ENCODE measurements around the gene CEP164. TPM values are rescaled to one million over a fixed set of nuclear protein-coding genes. Genes with fewer than 3 reads are reported as not detected.

CEP164 gene
- total and polyA plus RNA-seq, 2 of the 8 experiments (the other 6 are each of a cell fraction or from before 2014, with no cell fraction given): 8.4 to 20.8 TPM

- Histone ChIP-seq H3K9ac (replicated peaks in 1 of 4; ENCODE audit: extremely low read depth in 1 of 4, low read depth in 3 of 4, low read length in 3 of 4) (no peak overlapping the region), H3K14ac (ENCODE audit: insufficient read length) (no peak overlapping the region), H2BK120ac (replicated peaks; ENCODE audit: low read depth, low read length) (no peak overlapping the region), H2BK12ac (ENCODE audit: low read depth, low read length) (no peak overlapping the region), H2AK5ac (ENCODE audit: low read depth, low read length) (no peak overlapping the region), H4K5ac (ENCODE audit: insufficient read length, low read depth, low read length) (no peak overlapping the region), H3K4me3 (ENCODE audit: extremely low read depth in 1 of 4, insufficient read depth in 2 of 4, low read depth in 3 of 4, low read length in 4 of 4) (no peak overlapping the region), H4K91ac (replicated peaks; ENCODE audit: insufficient read length, low read length) (no peak overlapping the region), H3K18ac (ENCODE audit: extremely low read depth, low read length) (no peak overlapping the region), H3K27me3 (replicated peaks in 1 of 4; ENCODE audit: control insufficient read depth in 3 of 4, extremely low read depth in 1 of 4, insufficient read depth in 3 of 4, low read length in 3 of 4) (no peaks in the 10 kb centered on the region), H3K4me2 (ENCODE audit: insufficient read depth in 1 of 2, low read depth in 2 of 2, low read length in 2 of 2) (no peak overlapping the region), H2BK5ac (ENCODE audit: low read depth, low read length) (no peak overlapping the region), H3K56ac (replicated peaks; ENCODE audit: insufficient read length, low read depth, low read length) (no peak overlapping the region), H2BK15ac (ENCODE audit: low read length) (no peak overlapping the region), H2AFZ (ENCODE audit: low read length) (no peak overlapping the region), H4K20me1 (replicated peaks in 1 of 2; ENCODE audit: control insufficient read depth in 1 of 2, insufficient read depth in 2 of 2, low read length in 2 of 2) (no peaks in the 10 kb centered on the region), H3K27ac (ENCODE audit: low read depth, low read length) (no peak overlapping the region), H3K9me3 (ENCODE audit: insufficient read depth in 2 of 2, low read depth in 1 of 2, low read length in 1 of 2) (no peaks in the 10 kb centered on the region), H3K79me2 (ENCODE audit: control insufficient read depth in 1 of 2, insufficient read depth in 2 of 2, low read length in 2 of 2) (no peaks in the 10 kb centered on the region), H3K4me1 (replicated peaks in 1 of 4; ENCODE audit: control insufficient read depth in 3 of 4, insufficient read depth in 4 of 4, low read length in 3 of 4) (no peaks in the 10 kb centered on the region), H3K4ac (replicated peaks; ENCODE audit: insufficient read length, low read depth, low read length) (no peak overlapping the region), H4K8ac (ENCODE audit: extremely low read depth, insufficient read depth, low read length) (no peak overlapping the region), H2BK20ac (ENCODE audit: low read length) (no peak overlapping the region), H3K79me1 (ENCODE audit: low read depth, low read length) (no peaks in the 10 kb centered on the region), H3K23me2 (ENCODE audit: low read depth, low read length) (no peaks in the 10 kb centered on the region), H3K36me3 (ENCODE audit: control insufficient read depth in 2 of 4, insufficient read depth in 4 of 4, low read length in 3 of 4) (peaks cover 0 to 4% (median 0%) of the 10 kb centered on the region in 4 experiments; a peak in 1 of 8 replicates), H3K23ac (ENCODE audit: insufficient read length) (no peak overlapping the region)
- FAIRE-seq (no peak), DNase-seq (ENCODE audit: low read depth in 1 of 2, low spot score in 2 of 2) (no peak)
- ChIA-PET CTCF (ENCODE audit: partially characterized antibody) (interaction anchor here (0.8 to 0.9 kb wide), 2 partner anchors 157 to 611 kb away, joined by 3 to 4 read pairs; no protein-coding TSS in a partner anchor), POLR2A (ENCODE audit: partially characterized antibody) (interaction anchor here (0.6 kb wide), 2 partner anchors 108 to 472 kb away, joined by 3 to 4 read pairs; no protein-coding TSS in a partner anchor)
- TF ChIP-seq CBX5 (IDR thresholded peaks at IDR 0.05; ENCODE audit: low read depth, low read length) (no peak), CREB1 (IDR thresholded peaks at IDR 0.05) (no peak), SIN3A (conservative IDR thresholded peaks at IDR 0.05 in 1 of 2, IDR thresholded peaks at IDR 0.05 in 1 of 2; ENCODE audit: low read depth in 1 of 2, low read length in 2 of 2) (no peak), ATF3 (IDR thresholded peaks at IDR 0.05; ENCODE audit: insufficient read depth, low read depth, low read length) (no peak)
- WGBS, 2 experiments (ENCODE audit: extremely low coverage in 1 of 2, insufficient coverage in 1 of 2, insufficient read length in 1 of 2, insufficient replicate concordance in 2 of 2, low coverage in 1 of 2, low lambda C conversion rate in 2 of 2, missing lambda C conversion rate in 1 of 2): 98% methylated on average over 5 of the region's 5 CpGs; no CpG with 5 or more reads in 1 of the 2 experiments
Measured at GRCh38 chr11:117335399-117335798, 7.7 kb downstream of the CEP164 start.
